K562 (cell line): ENCODE measurements around the gene N4BP2. TPM values are rescaled to one million over a fixed set of nuclear protein-coding genes. Genes with fewer than 3 reads are reported as not detected.
"Not testable (repeated sequence)": the region's sequence is repeated elsewhere in the genome, so short reads cannot be mapped to it uniquely, and the experiment has no call there.

Experiments
- ATAC-seq: fragments of 200-7000 bp; cut with Tn5 transposase; 3 replicates; pipeline ENCODE4 v1.9.1; 2020; ENCODE audit warnings: moderate library complexity
- BruUV-seq: library from RNA; stranded (reverse); fragments of 400-500 nt; replicated peaks from 2 replicates; lab custom pipeline; 2021; lab: Mats Ljungman, UMichigan
- CTCF ChIA-PET: fragments of 300-600 bp; formaldehyde crosslinking; extraction: SDS; loops from one replicate; lab custom pipeline; 2021; ENCODE audit warnings: low intra/inter-chr PET ratio; lab: Yijun Ruan, JAX
- POLR2A ChIA-PET: fragments of 300-600, 350-650 bp; sonication (Branson Sonifier 250); formaldehyde crosslinking; extraction: SDS; loops from one replicate; lab custom pipeline; 2021; ENCODE audit warnings: antibody characterized with exemption, inconsistent platforms; lab: Yijun Ruan, JAX
- DNase-seq, 4 experiments: peaks; one replicate each; pipeline versions ENCODE4 v3.0.0 to v3.0.0-alpha.2; 2011 to 2018; ENCODE audit warnings: low spot score in 3 of 4, mixed read lengths in 3 of 4; ENCODE audit errors: extremely low read depth in 1 of 4
- FAIRE-seq: peaks from 2 replicates; lab custom pipeline; 2011; peaks lifted over from hg19 to GRCh38; lab: Jason Lieb, UNC
- H2AFZ ChIP-seq: 2 replicates; pipeline ENCODE4 v1.6.0; 2011; ENCODE audit warnings: low read depth, low read length, control low read depth, inconsistent platforms
- H3K27ac ChIP-seq: fragments of 200-600 bp; 3 replicates; pipeline ENCODE4 v1.8.0; 2011; ENCODE audit warnings: low read depth, mild to moderate bottlenecking, control low read depth, inconsistent platforms, low read length, moderate library complexity, mixed read lengths; ENCODE audit errors: extremely low read depth
- H3K27me3 ChIP-seq, 2 experiments: fragments of 300-600 bp in 1 of 2; 2 replicates in 1 of 2; 3 replicates in 1 of 2; pipeline versions ENCODE4 v1.6.0 to v1.8.0; 2011; ENCODE audit warnings: inconsistent platforms in 2 of 2, low read length in 2 of 2, mild to moderate bottlenecking in 1 of 2, mixed read lengths in 1 of 2, moderate library complexity in 1 of 2; ENCODE audit not compliant: control insufficient read depth in 2 of 2, insufficient read depth in 2 of 2
- H3K36me3 ChIP-seq: fragments of 300-600 bp; 3 replicates; pipeline ENCODE4 v1.8.0; 2011; ENCODE audit warnings: mild to moderate bottlenecking, low read length, inconsistent platforms; ENCODE audit not compliant: control insufficient read depth, insufficient read depth
- H3K4me1 ChIP-seq, 2 experiments: fragments of 200-600 bp in 1 of 2; replicated peaks in 1 of 2; 2 replicates in 1 of 2; 3 replicates in 1 of 2; pipeline versions ENCODE4 v1.5.1 to v1.8.0; 2011; ENCODE audit warnings: inconsistent platforms in 2 of 2, low read length in 2 of 2, mild to moderate bottlenecking in 1 of 2, mixed read lengths in 1 of 2, moderate library complexity in 1 of 2; ENCODE audit not compliant: control insufficient read depth in 2 of 2, insufficient read depth in 2 of 2
- H3K4me2 ChIP-seq: 2 replicates; pipeline ENCODE4 v1.6.1; 2011; ENCODE audit warnings: low read length, control low read depth, inconsistent platforms, mixed read lengths; ENCODE audit not compliant: insufficient read depth
- H3K4me3 ChIP-seq: fragments of 200-600 bp; sonication (generic), shearing (Covaris generic); 2 replicates; pipeline ENCODE4 v1.5.1; 2016; ENCODE audit warnings: control low read depth, inconsistent platforms
- H3K79me2 ChIP-seq: fragments of 200-600 bp; 3 replicates; pipeline ENCODE4 v1.8.0; 2011; ENCODE audit warnings: low read length, inconsistent platforms; ENCODE audit not compliant: control insufficient read depth, insufficient read depth
- H3K9ac ChIP-seq, 2 experiments: 2 replicates each; pipeline versions ENCODE4 v1.6.0 to v1.6.1; 2011; ENCODE audit warnings: low read depth in 2 of 2, low read length in 2 of 2, control low read depth in 1 of 2, inconsistent platforms in 1 of 2, mild to moderate bottlenecking in 1 of 2, mixed read lengths in 1 of 2; ENCODE audit not compliant: insufficient read depth in 1 of 2
- H3K9me1 ChIP-seq: one replicate; pipeline ENCODE4 v1.6.0; 2011; ENCODE audit warnings: inconsistent platforms, mild to moderate bottlenecking, low read length, moderate library complexity; ENCODE audit not compliant: control insufficient read depth, insufficient read depth
- H3K9me3 ChIP-seq: replicated peaks from 2 replicates; pipeline ENCODE4 v1.5.1; 2011; ENCODE audit warnings: low read depth, low read length, inconsistent platforms; ENCODE audit not compliant: control insufficient read depth, insufficient read depth
- H4K20me1 ChIP-seq: replicated peaks from 2 replicates; pipeline ENCODE4 v1.6.1; 2011; ENCODE audit warnings: low read length, inconsistent platforms, mixed read lengths; ENCODE audit not compliant: control insufficient read depth, insufficient read depth
- C11orf30 ChIP-seq: fragments of 450-650 bp; IDR thresholded peaks from 2 replicates; pipeline ENCODE4 v1.6.1; 2016; ENCODE audit warnings: low read depth, mild to moderate bottlenecking
- CBX2 ChIP-seq: fragments of 200-600 bp; sonication (generic); IDR thresholded peaks from one replicate; pipeline ENCODE4 v1.6.1; 2012; ENCODE audit warnings: mild to moderate bottlenecking, low read length, inconsistent platforms; ENCODE audit not compliant: insufficient read depth, poor library complexity, severe bottlenecking
- CHD4 ChIP-seq: fragments of 200-600 bp; sonication (generic); IDR thresholded peaks from 3 replicates; pipeline ENCODE4 v1.6.1; 2012; ENCODE audit warnings: low read depth, mild to moderate bottlenecking, mixed read lengths, low read length, inconsistent platforms; ENCODE audit not compliant: insufficient read depth, insufficient replicate concordance, poor library complexity, severe bottlenecking
- ELF4 ChIP-seq: fragments of 450-650 bp; formaldehyde crosslinking; IDR thresholded peaks from 2 replicates; pipeline ENCODE4 v1.4.0; 2022; ENCODE audit warnings: missing genetic modification characterization
- GTF2B ChIP-seq: IDR thresholded peaks from 2 replicates; pipeline ENCODE4 v1.6.1; 2011; ENCODE audit not compliant: insufficient read length; ENCODE audit errors: extremely low read depth
- MAFF ChIP-seq: IDR thresholded peaks from 2 replicates; pipeline ENCODE4 v1.6.1; 2012; ENCODE audit warnings: low read length, improper control_type of control experiment
- MAFG ChIP-seq: fragments of 450-650 bp; conservative IDR thresholded peaks from 2 replicates; pipeline ENCODE4 v1.6.1; 2016; ENCODE audit warnings: missing genetic modification characterization, missing compliant biosample characterization
- MAFK ChIP-seq: IDR thresholded peaks from 2 replicates; pipeline ENCODE4 v1.6.1; 2011; ENCODE audit warnings: low read length, improper control_type of control experiment
- XRCC3 ChIP-seq: fragments of 450-650 bp; IDR thresholded peaks from 2 replicates; pipeline ENCODE4 v1.6.1; 2017; ENCODE audit warnings: mild to moderate bottlenecking, moderate library complexity
- ZNF316 ChIP-seq: fragments of 450-650 bp; IDR thresholded peaks from 2 replicates; pipeline ENCODE4 v1.6.1; 2016
- WGBS: fragments of 100-300 bp; shearing (Covaris generic); methylation state at CpG from one replicate; pipeline ENCODE4 v1.1.6; 2016; ENCODE audit warnings: low coverage, mixed read lengths; ENCODE audit not compliant: insufficient coverage; ENCODE audit errors: missing lambda C conversion rate; 5-methylcytosine and 5-hydroxymethylcytosine counted together
- in situ Hi-C: fragments of 300-500 bp; cut with MboI; formaldehyde crosslinking; loops from 4 replicates; pipeline ENCODE4 v1.15.0; 2018; ENCODE audit warnings: inconsistent platforms, mixed read lengths
- intact Hi-C: fragments of 100-400 bp; cut with micrococcal nuclease; formaldehyde crosslinking; loops from 2 replicates; pipeline ENCODE4 v1.14.2; 2022
- polyA plus RNA-seq, 8 experiments: library from polyadenylated mRNA; depleted of rRNA in 4 of 8; stranded (reverse) in 5 of 8; unstranded in 3 of 8; fragments of >200 nt; fragmentation: Nextera tagmentation in 2 of 8; fragmentation: Illumina TruSeq in 1 of 8; extraction: Ambion mirVana in 2 of 8; extraction: Trizol in 1 of 8; gene quantifications; 2 replicates each; pipeline versions ENCODE4 v1.2.1 to v1.2.3, GENCODE V29; 2011 to 2014; ENCODE audit warnings: inconsistent platforms in 1 of 8, missing spikeins in 1 of 8
- total RNA-seq, 7 experiments: library from RNA; depleted of rRNA in 6 of 7; stranded (reverse); fragments of >200 nt in 6 of 7; fragmentation: Illumina TruSeq in 2 of 7; extraction: Trizol in 2 of 7; gene quantifications; 2 replicates each; pipeline versions ENCODE4 v1.2.1 to v1.2.3, GENCODE V29; 2011 to 2021; ENCODE audit warnings: low replicate concordance in 1 of 7
- TF ChIP-seq, protein P1 (sequence below): IDR thresholded peaks from 2 replicates; pipeline ENCODE4 v1.6.1; 2016; ENCODE audit warnings: missing genetic modification characterization, missing compliant biosample characterization
- TF ChIP-seq, protein P2 (sequence below): fragments of 250-450 bp; sonication (Bioruptor Pico); IDR thresholded peaks from 2 replicates; pipeline ENCODE4 v1.8.0; 2021; ENCODE audit warnings: borderline replicate concordance, mild to moderate bottlenecking, moderate library complexity; ENCODE audit not compliant: poor library complexity, severe bottlenecking

N4BP2 gene
- total and polyA plus RNA-seq, 9 of the 15 experiments (the other 6 are each of a cell fraction or from before 2014, with no cell fraction given): 2.7 to 12.6 (median 7.6) TPM

- FAIRE-seq, H3K36me3 ChIP-seq, H4K20me1 ChIP-seq, H3K79me2 ChIP-seq, H3K4me3 ChIP-seq, H3K27ac ChIP-seq, H3K9me3 ChIP-seq, H3K9ac ChIP-seq, H3K4me1 ChIP-seq, H2AFZ ChIP-seq, DNase-seq, ATAC-seq, H3K27me3 ChIP-seq, H3K4me2 ChIP-seq, H3K9me1 ChIP-seq, intact Hi-C loops, in situ Hi-C loops, BruUV-seq, CTCF ChIA-PET: not testable (repeated sequence)
- WGBS: 96% methylated on average over 3 of the region's 4 CpGs
- POLR2A ChIA-PET: interaction anchor here (0.6 kb wide), 1 partner anchor 82 kb away, joined by 5 read pairs; no protein-coding TSS in a partner anchor
- TF ChIP-seq C11orf30 (peak; percentile 81), MAFF (peak; percentile 65), ZNF316 (peak; percentile 89), MAFG (peak; percentile 76), MAFK (peak; percentile 59)
Observed at GRCh38 chr4:40107150-40107549, 50.5 kb downstream of the N4BP2 start.

DNA sequence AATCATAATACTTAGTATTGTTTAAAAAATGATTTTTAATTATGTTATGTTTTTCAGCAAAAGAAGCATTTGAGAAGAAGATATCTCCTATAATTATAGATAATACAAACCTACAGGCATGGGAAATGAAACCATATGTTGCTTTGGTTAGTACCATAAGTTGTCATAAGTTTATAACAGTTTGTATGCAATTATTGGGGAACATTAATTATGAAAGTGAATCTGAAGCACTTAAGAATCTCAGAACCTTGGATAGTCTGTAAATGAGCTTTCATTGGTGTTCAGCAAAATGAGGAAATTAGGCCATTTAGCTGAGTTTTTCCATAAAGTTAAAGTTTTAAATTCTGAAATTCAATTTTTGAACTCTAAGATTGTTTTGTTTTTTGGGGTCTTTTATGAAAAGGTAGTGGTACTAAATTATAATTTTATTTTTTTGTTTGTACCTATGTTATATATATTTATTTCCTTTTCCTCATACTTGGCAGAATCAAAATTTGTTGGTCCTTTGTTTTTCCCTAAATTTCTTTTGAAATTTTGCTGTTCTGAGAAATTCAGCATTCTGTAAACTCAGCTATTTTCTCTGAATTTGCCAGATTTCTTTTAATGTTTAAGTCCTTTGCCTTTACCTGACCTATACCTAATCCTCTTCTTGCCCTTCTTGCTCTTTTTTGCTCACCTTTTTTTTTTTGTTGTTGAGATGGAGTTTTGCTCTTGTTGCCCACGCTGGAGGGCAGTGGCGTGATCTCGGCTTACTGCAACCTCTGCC, 55.6 kb downstream of the N4BP2 start:
- Histone ChIP-seq H3K9ac (no peak overlapping the region), H4K20me1 (no peaks in the 10 kb centered on the region), H3K4me2 (no peak overlapping the region), H3K36me3 (0 out of 3 replicates have a peak, but pooled peaks cover 2% of the 10 kb centered on the region), H3K79me2 (no peaks in the 10 kb centered on the region), H2AFZ (no peak overlapping the region), H3K9me1 (no peaks in the 10 kb centered on the region), H3K27me3 (no peaks in the 10 kb centered on the region), H3K9me3 (no peaks in the 10 kb centered on the region), H3K4me3 (no peak overlapping the region), H3K27ac (no peak overlapping the region), H3K4me1 (no peaks in the 10 kb centered on the region)
- in situ Hi-C loops (no loop called here), intact Hi-C loops (no loop called here)
- ChIA-PET CTCF (no interaction called here), POLR2A (interaction anchor here (0.6 to 1.9 kb wide), 2 partner anchors 9 to 30 kb away, joined by 4 to 7 read pairs; no protein-coding TSS in a partner anchor)
- 78% methylated on average over 1 of the region's 3 CpGs for WGBS
- DNase-seq (no peak), ATAC-seq (no peak), FAIRE-seq (no peak)
- no TSS peak for BruUV-seq
- TF ChIP-seq CBX2: no peak
- no peak for TF ChIP-seq CHD4
- TF ChIP-seq ELF4 (CRISPR knock-in tag): no peak
- no peak for TF ChIP-seq GTF2B
- TF ChIP-seq, protein P1, sequence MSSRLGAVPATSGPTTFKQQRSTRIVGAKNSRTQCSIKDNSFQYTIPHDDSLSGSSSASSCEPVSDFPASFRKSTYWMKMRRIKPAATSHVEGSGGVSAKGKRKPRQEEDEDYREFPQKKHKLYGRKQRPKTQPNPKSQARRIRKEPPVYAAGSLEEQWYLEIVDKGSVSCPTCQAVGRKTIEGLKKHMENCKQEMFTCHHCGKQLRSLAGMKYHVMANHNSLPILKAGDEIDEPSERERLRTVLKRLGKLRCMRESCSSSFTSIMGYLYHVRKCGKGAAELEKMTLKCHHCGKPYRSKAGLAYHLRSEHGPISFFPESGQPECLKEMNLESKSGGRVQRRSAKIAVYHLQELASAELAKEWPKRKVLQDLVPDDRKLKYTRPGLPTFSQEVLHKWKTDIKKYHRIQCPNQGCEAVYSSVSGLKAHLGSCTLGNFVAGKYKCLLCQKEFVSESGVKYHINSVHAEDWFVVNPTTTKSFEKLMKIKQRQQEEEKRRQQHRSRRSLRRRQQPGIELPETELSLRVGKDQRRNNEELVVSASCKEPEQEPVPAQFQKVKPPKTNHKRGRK: no peak
- TF ChIP-seq XRCC3: no peak
- peak; percentile 62; the same call in 1 of the 2 replicates for TF ChIP-seq C11orf30
- TF ChIP-seq, protein P2, sequence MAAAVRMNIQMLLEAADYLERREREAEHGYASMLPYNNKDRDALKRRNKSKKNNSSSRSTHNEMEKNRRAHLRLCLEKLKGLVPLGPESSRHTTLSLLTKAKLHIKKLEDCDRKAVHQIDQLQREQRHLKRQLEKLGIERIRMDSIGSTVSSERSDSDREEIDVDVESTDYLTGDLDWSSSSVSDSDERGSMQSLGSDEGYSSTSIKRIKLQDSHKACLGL: no peak
